Left lung (tissue), 10 donors: Measurements from ENCODE around the gene SPINT2. TPM values are rescaled to one million over a fixed set of nuclear protein-coding genes. Genes with fewer than 3 reads are reported as not detected.

Experiments
- ATAC-seq: fragments of 200-7000 bp; cut with Tn5 transposase; one replicate; pipeline ENCODE4 v1.9.1; 2020; ENCODE audit warnings: moderate library complexity
- DNase-seq, 4 donors: peaks; one replicate each; pipeline ENCODE4 v3.0.0-alpha.2; 2013 to 2020
- H3K27ac ChIP-seq, 2 donors: fragments of 200-600 bp; sonication (generic) in 1 of 2; one replicate each; pipeline versions ENCODE4 v1.5.0 to v1.8.0; 2020 to 2021
- H3K27me3 ChIP-seq, 2 donors: fragments of 200-600 bp; sonication (generic) in 1 of 2; one replicate each; pipeline versions ENCODE4 v1.5.0 to v1.8.0; 2020 to 2021
- H3K36me3 ChIP-seq, 2 donors: fragments of 200-600 bp; sonication (generic) in 1 of 2; one replicate each; pipeline versions ENCODE4 v1.5.0 to v1.8.0; 2020 to 2021
- H3K4me1 ChIP-seq, 2 donors: fragments of 200-600 bp; one replicate each; pipeline ENCODE4 v1.8.0; 2021
- H3K4me3 ChIP-seq, 2 donors: fragments of 200-600 bp; sonication (generic) in 1 of 2; one replicate each; pipeline versions ENCODE4 v1.5.0 to v1.8.0; 2020 to 2021; ENCODE audit warnings: mild to moderate bottlenecking in 1 of 2
- H3K9me3 ChIP-seq, 2 donors: fragments of 200-600 bp; sonication (generic) in 1 of 2; one replicate each; pipeline versions ENCODE4 v1.5.0 to v1.8.0; 2020 to 2021
- CTCF ChIP-seq, 2 donors: fragments of 200-600 bp; sonication (generic) in 1 of 2; IDR thresholded peaks; one replicate each; pipeline versions ENCODE4 v1.5.0 to v1.8.0; 2021; ENCODE audit warnings: antibody characterized with exemption in 2 of 2
- intact Hi-C, 2 donors: fragments of 100-400 bp; cut with DNase I; formaldehyde crosslinking; loops; one replicate each; pipeline versions ENCODE4 v1.11.2 to v1.14.2; 2022
- polyA plus RNA-seq, 6 donors: library from polyadenylated mRNA; unstranded; fragments of 120-200 nt; gene quantifications; one replicate each; pipeline ENCODE4 v1.2.1, GENCODE V29; 2013; ENCODE audit not compliant: insufficient read length in 6 of 6
- total RNA-seq, 2 donors: library from RNA; stranded (reverse); fragmentation: NEBNext Ultra II Directional; extraction: Animal tissue kit (Norgen Biotek cat#: 25700); gene quantifications; one replicate each; pipeline ENCODE4 v1.2.1, GENCODE V29; 2021
- donor health status: DM: no; HTN: yes; CAD: no.
- donor health status: DM: no; HTN: no; CAD: no.

SPINT2 gene
- total and polyA plus RNA-seq, 8 donors, result 206 to 317 (median 218) TPM

- intact Hi-C loops, result no loop called here
- peaks cover 0 to 53% of the 10 kb centered on the region in 2 donors for H3K36me3 ChIP-seq
- DNase-seq (no peak), ATAC-seq (peak; percentile 10)
- H3K27me3 ChIP-seq, result no peaks in the 10 kb centered on the region
- TF ChIP-seq CTCF (IDR thresholded peaks at IDR 0.05), result no peak
- peak overlapping the region; percentile 64 to 70 for H3K27ac ChIP-seq
- peaks cover 5 to 14% of the 10 kb centered on the region in 2 donors for H3K4me1 ChIP-seq
- H3K4me3 ChIP-seq, result peak overlapping the region; percentile 25 to 44
- no peaks in the 10 kb centered on the region for H3K9me3 ChIP-seq
These were observed 40.0 kb downstream of the SPINT2 start for GRCh38 chr19:38304352-38304865.

- intact Hi-C loops, result no loop called here
- ATAC-seq (peak; percentile 92), DNase-seq (peak in 3 of 4 donors; percentile 84 to 92 (median 88))
- Histone ChIP-seq H3K9me3 (no peaks in the 10 kb centered on the region), H3K36me3 (peaks cover 0 to 55% of the 10 kb centered on the region in 2 donors), H3K4me3 (peak overlapping the region; percentile 25 to 44), H3K4me1 (peaks cover 5 to 14% of the 10 kb centered on the region in 2 donors), H3K27me3 (no peaks in the 10 kb centered on the region), H3K27ac (peak overlapping the region; percentile 64 to 70)
- no peak for TF ChIP-seq CTCF (IDR thresholded peaks at IDR 0.05)
These were observed 40.6 kb downstream of the SPINT2 start for GRCh38 chr19:38304866-38305429.

- intact Hi-C loops, result no loop called here
These were observed 41.9 kb downstream of the SPINT2 start for GRCh38 chr19:38306236-38306635.

GRCh38 chr19:38307076-38307475 lies 42.7 kb downstream of the SPINT2 start:
- DNase-seq (no peak), ATAC-seq (no peak)
- intact Hi-C loops, result no loop called here
- Histone ChIP-seq H3K4me3 (no peak overlapping the region), H3K9me3 (no peaks in the 10 kb centered on the region), H3K4me1 (peaks cover 5 to 14% of the 10 kb centered on the region in 2 donors), H3K36me3 (peaks cover 0 to 55% of the 10 kb centered on the region in 2 donors), H3K27ac (no peak overlapping the region), H3K27me3 (no peaks in the 10 kb centered on the region)
- TF ChIP-seq CTCF (IDR thresholded peaks at IDR 0.05), result no peak

More at GRCh38 chr19:38306236-38306635, 41.9 kb downstream of the SPINT2 start:
- ATAC-seq, result no peak
- H3K27me3 ChIP-seq, result no peaks in the 10 kb centered on the region
- H3K4me3 ChIP-seq, result no peak overlapping the region
- H3K36me3 ChIP-seq, result peaks cover 0 to 55% of the 10 kb centered on the region in 2 donors
- no peak for TF ChIP-seq CTCF (IDR thresholded peaks at IDR 0.05)
- H3K4me1 ChIP-seq, result peaks cover 5 to 14% of the 10 kb centered on the region in 2 donors
- no peak overlapping the region for H3K27ac ChIP-seq
- no peak for DNase-seq
- H3K9me3 ChIP-seq, result no peaks in the 10 kb centered on the region

GRCh38 chr19:38307597-38307996 lies 43.2 kb downstream of the SPINT2 start:
- Histone ChIP-seq H3K4me3 (no peak overlapping the region), H3K9me3 (no peaks in the 10 kb centered on the region), H3K27ac (no peak overlapping the region), H3K4me1 (peaks cover 5 to 19% of the 10 kb centered on the region in 2 donors), H3K36me3 (peaks cover 0 to 55% of the 10 kb centered on the region in 2 donors), H3K27me3 (no peaks in the 10 kb centered on the region)
- intact Hi-C loops, result no loop called here
- DNase-seq (no peak), ATAC-seq (no peak)
- no peak for TF ChIP-seq CTCF (IDR thresholded peaks at IDR 0.05)
